Epidermal melanocyte (primary cell): ENCODE data around the gene CCRL2.

Experiments used
- DNase-seq: peaks from one replicate; pipeline ENCODE4 v3.0.0; 2011; ENCODE audit warnings: low spot score; ENCODE audit not compliant: insufficient read length

CCRL2 gene

GRCh38 chr3:46406788-46407611 is at the start of gene CCRL2, which contains the start of gene CCR5AS:
TSS of gene CCRL2 (plus strand) at chr3:46407259. CDS start at chr3:46408080, 821 bp downstream.
TSS of gene CCR5AS (minus strand) at chr3:46407066.
- no peak for DNase-seq

GRCh38 chr3:46358466-46358865 is 48.6 kb upstream of the CCRL2 start:
- no peak for DNase-seq

- no peak for DNase-seq
These were observed 47.1 kb upstream of the CCRL2 start for GRCh38 chr3:46359733-46360493.

GRCh38 chr3:46360907-46361306 is 46.2 kb upstream of the CCRL2 start:
- DNase-seq = no peak

- DNase-seq = peak; percentile 30
These were observed 45.4 kb upstream of the CCRL2 start for GRCh38 chr3:46361408-46362283.

- no peak for DNase-seq
These were observed 42.0 kb upstream of the CCRL2 start for GRCh38 chr3:46365041-46365440.

GRCh38 chr3:46365737-46366524 is 41.1 kb upstream of the CCRL2 start:
- DNase-seq = no peak

GRCh38 chr3:46367811-46368210 is 39.2 kb upstream of the CCRL2 start:
- no peak for DNase-seq

- DNase-seq = no peak
These were observed 38.5 kb upstream of the CCRL2 start for GRCh38 chr3:46368569-46368968.

GRCh38 chr3:46369151-46369550 is 37.9 kb upstream of the CCRL2 start:
- no peak for DNase-seq

- no peak for DNase-seq
These were observed 37.4 kb upstream of the CCRL2 start for GRCh38 chr3:46369675-46370132.

- no peak for DNase-seq
These were observed 36.1 kb upstream of the CCRL2 start, which contains the start of gene CCR5 for GRCh38 chr3:46370839-46371518. TSS of gene CCR5 (plus strand) at chr3:46370946. CDS start at chr3:46372903, 1,957 bp downstream.

- DNase-seq = no peak
These were observed 35.3 kb upstream of the CCRL2 start for GRCh38 chr3:46371519-46372340.

GRCh38 chr3:46372492-46373359 is 34.3 kb upstream of the CCRL2 start:
- DNase-seq = no peak

GRCh38 chr3:46374755-46375154 is 32.3 kb upstream of the CCRL2 start:
- DNase-seq = no peak

GRCh38 chr3:46375218-46375617 is 31.8 kb upstream of the CCRL2 start:
- DNase-seq = no peak

GRCh38 chr3:46375814-46376213 is 31.2 kb upstream of the CCRL2 start:
- DNase-seq = no peak

GRCh38 chr3:46378426-46378942 is 28.6 kb upstream of the CCRL2 start:
- DNase-seq = peak; percentile 33
